ENCODE results near the gene APBB3. TPM values are rescaled to one million over a fixed set of nuclear protein-coding genes. Genes with fewer than 3 reads are reported as not detected.
"Not testable (repeated sequence)": the region's sequence is repeated elsewhere in the genome, so short reads cannot be mapped to it uniquely, and the experiment has no call there.

APBB3 gene
- total RNA-seq, 1 experiment from 2014 or later, result 15.7 TPM

DNA sequence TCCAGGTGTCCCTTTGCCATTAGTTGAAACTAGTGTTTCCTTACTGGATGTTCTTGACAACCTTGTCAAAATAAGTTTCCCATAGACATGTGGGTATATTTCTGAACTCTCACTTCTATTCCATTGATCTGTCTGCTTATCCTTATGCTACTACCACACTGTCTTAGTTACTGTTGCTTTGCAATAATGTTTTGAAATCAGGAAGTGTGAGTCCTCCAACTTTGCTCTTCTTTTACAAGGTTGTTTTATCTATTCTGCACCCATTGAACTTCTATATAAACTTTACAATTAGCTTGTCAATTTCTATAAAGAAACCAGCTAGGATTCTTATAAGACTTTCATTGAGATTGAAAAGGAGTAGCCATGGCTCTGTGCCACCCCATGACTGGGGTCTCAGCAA lies 44.3 kb upstream of the APBB3 start:
- intact Hi-C loops (cut with micrococcal nuclease; ENCODE audit: unreplicated experiment), result no loop called here

DNA sequence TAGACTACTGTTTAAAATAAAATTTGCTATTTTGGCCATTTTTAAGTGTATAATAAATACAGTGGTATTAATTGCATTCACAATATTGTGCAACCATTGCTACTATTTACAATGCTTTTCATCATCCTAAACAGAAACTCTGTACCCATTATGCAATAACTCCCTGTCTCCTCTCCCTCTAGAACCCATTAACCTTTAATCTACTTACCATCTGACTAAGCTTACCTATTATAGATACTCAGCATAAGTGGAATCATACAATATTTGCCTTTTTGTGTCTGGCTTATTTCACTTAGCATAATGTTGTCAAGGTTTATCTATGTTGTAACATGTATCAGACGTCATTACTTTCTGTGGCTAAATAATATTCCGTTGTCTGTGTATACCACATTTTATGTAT lies 42.6 kb upstream of the APBB3 start:
- Mint-ChIP-seq H3K36me3 (ENCODE audit: insufficient read depth, unreplicated experiment) (no peaks in the 10 kb centered on the region), H3K4me3 (ENCODE audit: low read depth, unreplicated experiment) (no peak overlapping the region), H3K27ac (ENCODE audit: unreplicated experiment) (no peak overlapping the region), H3K9me3 (ENCODE audit: low read depth, unreplicated experiment) (no peaks in the 10 kb centered on the region), H3K4me1 (ENCODE audit: low read depth, unreplicated experiment) (peaks cover 32% of the 10 kb centered on the region), H3K27me3 (ENCODE audit: unreplicated experiment) (no peaks in the 10 kb centered on the region)
- BruUV-seq (replicated peaks), result no TSS peak
- no peak for DNase-seq
- TF ChIP-seq, protein P1, sequence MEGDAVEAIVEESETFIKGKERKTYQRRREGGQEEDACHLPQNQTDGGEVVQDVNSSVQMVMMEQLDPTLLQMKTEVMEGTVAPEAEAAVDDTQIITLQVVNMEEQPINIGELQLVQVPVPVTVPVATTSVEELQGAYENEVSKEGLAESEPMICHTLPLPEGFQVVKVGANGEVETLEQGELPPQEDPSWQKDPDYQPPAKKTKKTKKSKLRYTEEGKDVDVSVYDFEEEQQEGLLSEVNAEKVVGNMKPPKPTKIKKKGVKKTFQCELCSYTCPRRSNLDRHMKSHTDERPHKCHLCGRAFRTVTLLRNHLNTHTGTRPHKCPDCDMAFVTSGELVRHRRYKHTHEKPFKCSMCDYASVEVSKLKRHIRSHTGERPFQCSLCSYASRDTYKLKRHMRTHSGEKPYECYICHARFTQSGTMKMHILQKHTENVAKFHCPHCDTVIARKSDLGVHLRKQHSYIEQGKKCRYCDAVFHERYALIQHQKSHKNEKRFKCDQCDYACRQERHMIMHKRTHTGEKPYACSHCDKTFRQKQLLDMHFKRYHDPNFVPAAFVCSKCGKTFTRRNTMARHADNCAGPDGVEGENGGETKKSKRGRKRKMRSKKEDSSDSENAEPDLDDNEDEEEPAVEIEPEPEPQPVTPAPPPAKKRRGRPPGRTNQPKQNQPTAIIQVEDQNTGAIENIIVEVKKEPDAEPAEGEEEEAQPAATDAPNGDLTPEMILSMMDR (IDR thresholded peaks at IDR 0.05; ENCODE audit: unreplicated experiment), result no peak
- intact Hi-C loops (cut with micrococcal nuclease; ENCODE audit: unreplicated experiment), result no loop called here
- CTCF ChIA-PET, result no interaction called here

More for the DNA sequence above, 44.3 kb upstream of the APBB3 start:
- TF ChIP-seq, protein P1 (IDR thresholded peaks at IDR 0.05; ENCODE audit: unreplicated experiment), result no peak
- Mint-ChIP-seq H3K36me3 (ENCODE audit: insufficient read depth, unreplicated experiment) (no peaks in the 10 kb centered on the region), H3K9me3 (ENCODE audit: low read depth, unreplicated experiment) (no peaks in the 10 kb centered on the region), H3K27ac (ENCODE audit: unreplicated experiment) (no peak overlapping the region), H3K27me3 (ENCODE audit: unreplicated experiment) (no peaks in the 10 kb centered on the region), H3K4me3 (ENCODE audit: low read depth, unreplicated experiment) (no peak overlapping the region), H3K4me1 (ENCODE audit: low read depth, unreplicated experiment) (peaks cover 32% of the 10 kb centered on the region)
- DNase-seq, result no peak
- BruUV-seq (replicated peaks), result no TSS peak
- CTCF ChIA-PET, result interaction anchor here (1.5 to 1.8 kb wide), 2 partner anchors 11 to 13 kb away, joined by 4 to 5 read pairs; no protein-coding TSS in a partner anchor

DNA sequence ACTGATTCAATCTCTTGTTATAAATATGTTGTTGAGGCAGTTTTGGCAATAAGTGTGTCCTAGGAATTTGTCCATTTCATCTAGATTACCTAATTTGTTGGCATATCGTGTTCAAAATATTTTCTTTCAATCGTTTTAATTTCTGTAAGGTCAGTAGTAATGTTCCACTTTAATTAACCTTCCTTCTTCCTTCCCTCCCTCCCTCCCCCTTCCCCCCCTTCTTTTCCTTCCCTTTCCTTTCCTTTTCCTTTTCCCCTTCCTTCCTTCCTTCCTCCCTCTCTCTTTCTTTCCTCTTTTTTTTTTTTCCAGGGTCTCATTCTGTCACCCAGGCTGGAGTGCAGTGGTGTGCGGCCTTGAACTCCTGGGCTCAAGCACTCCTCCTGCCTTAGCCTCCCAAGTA lies 41.5 kb upstream of the APBB3 start:
- no peaks in the 10 kb centered on the region for H3K9me3 Mint-ChIP-seq (ENCODE audit: low read depth, unreplicated experiment)
- no peak overlapping the region for H3K27ac Mint-ChIP-seq (ENCODE audit: unreplicated experiment)
- no peaks in the 10 kb centered on the region for H3K27me3 Mint-ChIP-seq (ENCODE audit: unreplicated experiment)
- CTCF ChIA-PET, result no interaction called here
- DNase-seq, result no peak
- BruUV-seq (replicated peaks), result no TSS peak
- intact Hi-C loops (cut with micrococcal nuclease; ENCODE audit: unreplicated experiment), result no loop called here
- TF ChIP-seq, protein P1 (IDR thresholded peaks at IDR 0.05; ENCODE audit: unreplicated experiment), result no peak
- peaks cover 22% of the 10 kb centered on the region for H3K4me1 Mint-ChIP-seq (ENCODE audit: low read depth, unreplicated experiment)
- H3K36me3 Mint-ChIP-seq (ENCODE audit: insufficient read depth, unreplicated experiment), result no peaks in the 10 kb centered on the region
- H3K4me3 Mint-ChIP-seq (ENCODE audit: low read depth, unreplicated experiment), result no peak overlapping the region

DNA sequence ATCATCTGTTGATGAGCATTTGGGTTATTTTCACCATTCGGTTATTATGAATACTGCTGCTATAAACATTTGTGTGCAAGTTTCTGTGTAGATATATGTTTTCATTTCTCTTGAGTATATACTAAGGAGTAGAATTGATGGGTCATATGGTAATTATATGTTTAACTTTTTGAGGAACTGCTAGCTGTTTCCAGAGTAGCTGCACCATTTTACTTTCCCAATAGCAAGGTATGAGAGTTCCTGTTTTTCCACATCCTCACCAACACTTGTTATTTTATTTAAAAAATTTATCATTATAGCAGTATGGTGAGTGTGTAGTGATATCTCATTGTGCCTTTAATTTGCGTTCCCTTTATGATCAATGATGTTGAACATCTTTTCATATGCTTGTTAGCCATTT lies 39.3 kb upstream of the APBB3 start:
- no peak for DNase-seq
- TF ChIP-seq, protein P1 (IDR thresholded peaks at IDR 0.05; ENCODE audit: unreplicated experiment), result no peak
- peaks cover under 1% of the 10 kb centered on the region for H3K4me1 Mint-ChIP-seq (ENCODE audit: low read depth, unreplicated experiment)
- no peaks in the 10 kb centered on the region for H3K36me3 Mint-ChIP-seq (ENCODE audit: insufficient read depth, unreplicated experiment)
- no TSS peak for BruUV-seq (replicated peaks)
- H3K27me3 Mint-ChIP-seq (ENCODE audit: unreplicated experiment), result no peaks in the 10 kb centered on the region
- H3K4me3 Mint-ChIP-seq (ENCODE audit: low read depth, unreplicated experiment), result no peak overlapping the region
- no peaks in the 10 kb centered on the region for H3K9me3 Mint-ChIP-seq (ENCODE audit: low read depth, unreplicated experiment)
- CTCF ChIA-PET, result no interaction called here
- intact Hi-C loops (cut with micrococcal nuclease; ENCODE audit: unreplicated experiment), result no loop called here
- H3K27ac Mint-ChIP-seq (ENCODE audit: unreplicated experiment), result no peak overlapping the region

DNA sequence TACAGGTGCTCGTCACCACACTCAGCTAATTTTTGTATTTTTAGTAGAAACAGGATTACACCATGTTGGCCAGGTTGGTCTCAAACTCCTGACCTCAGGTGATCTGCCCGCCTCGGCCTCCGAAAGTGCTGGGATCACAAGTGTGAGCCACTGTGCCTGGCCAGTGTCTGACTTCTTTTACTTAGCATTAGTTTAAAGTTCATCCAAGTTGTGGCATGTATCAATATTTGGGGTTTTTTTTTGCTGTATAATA lies 39.0 kb upstream of the APBB3 start:
- intact Hi-C loops (cut with micrococcal nuclease; ENCODE audit: unreplicated experiment); DNase-seq; H3K4me1 Mint-ChIP-seq (ENCODE audit: low read depth, unreplicated experiment); BruUV-seq (replicated peaks); CTCF ChIA-PET; H3K9me3 Mint-ChIP-seq (ENCODE audit: low read depth, unreplicated experiment); H3K27me3 Mint-ChIP-seq (ENCODE audit: unreplicated experiment); H3K4me3 Mint-ChIP-seq (ENCODE audit: low read depth, unreplicated experiment); H3K27ac Mint-ChIP-seq (ENCODE audit: unreplicated experiment); H3K36me3 Mint-ChIP-seq (ENCODE audit: insufficient read depth, unreplicated experiment): not testable (repeated sequence)
